Stomach (tissue), 9 donors: Measurements from ENCODE around the gene DISC1. TPM values are rescaled to one million over a fixed set of nuclear protein-coding genes. Genes with fewer than 3 reads are reported as not detected.

Source experiments
- DNase-seq, 2 donors: peaks; one replicate each; pipeline versions ENCODE4 v3.0.0 to v3.0.0-alpha.2; 2013 to 2019
- H3K27ac ChIP-seq, 5 donors: fragments of 200-600 bp in 4 of 5; sonication (generic) in 4 of 5; one replicate each; pipeline ENCODE4 v1.5.1; 2013 to 2019; ENCODE audit warnings: mild to moderate bottlenecking in 1 of 5, moderate library complexity in 1 of 5
- H3K27me3 ChIP-seq, 3 donors: fragments of 200-600 bp; sonication (generic); one replicate each; pipeline ENCODE4 v1.5.1; 2017 to 2019; ENCODE audit warnings: mixed run types in 1 of 3
- H3K36me3 ChIP-seq, 4 donors: fragments of 200-600 bp; sonication (generic); 1 replicate in 3 of 4; 2 replicates in 1 of 4; pipeline ENCODE4 v1.5.1; 2016 to 2019
- H3K4me1 ChIP-seq, 4 donors: fragments of 200-600 bp; sonication (generic); one replicate each; pipeline ENCODE4 v1.5.1; 2016 to 2019
- H3K4me3 ChIP-seq, 4 donors: fragments of 200-600 bp; sonication (generic) in 3 of 4; one replicate each; pipeline ENCODE4 v1.5.1; 2016 to 2019; ENCODE audit warnings: mild to moderate bottlenecking in 1 of 4
- H3K9me3 ChIP-seq, 4 donors: fragments of 200-600 bp; sonication (generic); one replicate each; pipeline ENCODE4 v1.5.1; 2016 to 2019
- EP300 ChIP-seq: sonication (generic); formaldehyde crosslinking; IDR thresholded peaks from one replicate; pipeline ENCODE4 v1.6.1; 2017; ENCODE audit warnings: antibody characterized with exemption
- POLR2A ChIP-seq, 4 donors: fragments of 450-650 bp; IDR thresholded peaks; one replicate each; pipeline ENCODE4 v1.6.1; 2016; ENCODE audit warnings: antibody characterized with exemption in 4 of 4, control low read depth in 2 of 4, mild to moderate bottlenecking in 1 of 4, moderate library complexity in 1 of 4
- POLR2AphosphoS5 ChIP-seq, 3 donors: sonication (generic); formaldehyde crosslinking; IDR thresholded peaks; one replicate each; pipeline ENCODE4 v1.6.1; 2016; ENCODE audit warnings: antibody characterized with exemption in 3 of 3
- WGBS, 5 donors: extraction: QIAGEN DNeasy Blood & Tissue Kit in 3 of 5; methylation state at CpG; one replicate each; pipeline versions ENCODE4 v1.1.5 to v1.1.7; 2013 to 2018; 5-methylcytosine and 5-hydroxymethylcytosine counted together
- intact Hi-C: fragments of 100-400 bp; cut with DNase I; formaldehyde crosslinking; loops from one replicate; pipeline ENCODE4 v1.15.1; 2023; ENCODE audit warnings: low total_unique reads
- polyA plus RNA-seq, 3 donors: library from polyadenylated mRNA; stranded (reverse); fragments of 200-250 nt; gene quantifications; one replicate each; pipeline ENCODE4 v1.2.3, GENCODE V29; 2013
- total RNA-seq, 5 donors: library from RNA; depleted of rRNA; stranded (reverse); fragments of >200 nt; gene quantifications; one replicate each; pipeline versions ENCODE4 v1.1.0 to v1.2.3, GENCODE V29; 2014 to 2016
- TF ChIP-seq, protein P1 (sequence below), 7 experiments: fragments of 450-650 bp in 4 of 7; fragments of 200-600 bp in 3 of 7; sonication (generic) in 3 of 7; IDR thresholded peaks; one replicate each; pipeline ENCODE4 v1.5.1; 2016 to 2019; ENCODE audit warnings: antibody characterized with exemption in 7 of 7, control low read depth in 2 of 7, mild to moderate bottlenecking in 1 of 7
- donor health status: healthy with polysubstance abuse.
- donor health status: Bipolar disorder and iron deficiency.
- donor health status: healthy.

The DISC1 gene
- total and polyA plus RNA-seq, 8 donors = 0.43 to 29.8 (median 1.6) TPM

DNA sequence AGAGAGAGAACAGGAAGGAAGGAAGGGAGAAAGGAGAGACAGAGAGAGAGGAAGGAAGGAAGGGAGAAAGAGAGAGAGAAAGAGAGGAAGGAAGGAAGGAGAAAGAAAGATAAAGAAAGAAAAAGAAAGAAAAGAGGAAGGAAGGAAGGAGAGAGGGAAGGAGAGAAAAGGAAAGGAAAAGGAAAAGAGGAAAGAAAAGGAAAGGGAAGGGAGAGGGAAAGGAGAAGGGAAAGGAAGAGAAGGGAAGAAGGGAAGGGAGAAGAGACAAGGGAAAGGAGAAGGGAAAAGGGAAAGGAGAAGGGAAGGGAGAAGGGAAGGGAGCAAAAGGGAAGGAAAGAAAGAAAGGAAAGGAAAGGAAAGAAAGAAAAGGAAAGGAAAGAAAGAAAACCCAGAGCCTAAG is 404.6 kb downstream of the DISC1 start:
- peaks cover 0 to 14% (median 0%) of the 10 kb centered on the region in 4 donors for H3K4me1 ChIP-seq
- no peaks in the 10 kb centered on the region for H3K27me3 ChIP-seq
- TF ChIP-seq EP300 (no peak), POLR2AphosphoS5 (IDR thresholded peaks at IDR 0.05) (no peak), POLR2A (IDR thresholded peaks at IDR 0.05) (no peak)
- TF ChIP-seq, protein P1, sequence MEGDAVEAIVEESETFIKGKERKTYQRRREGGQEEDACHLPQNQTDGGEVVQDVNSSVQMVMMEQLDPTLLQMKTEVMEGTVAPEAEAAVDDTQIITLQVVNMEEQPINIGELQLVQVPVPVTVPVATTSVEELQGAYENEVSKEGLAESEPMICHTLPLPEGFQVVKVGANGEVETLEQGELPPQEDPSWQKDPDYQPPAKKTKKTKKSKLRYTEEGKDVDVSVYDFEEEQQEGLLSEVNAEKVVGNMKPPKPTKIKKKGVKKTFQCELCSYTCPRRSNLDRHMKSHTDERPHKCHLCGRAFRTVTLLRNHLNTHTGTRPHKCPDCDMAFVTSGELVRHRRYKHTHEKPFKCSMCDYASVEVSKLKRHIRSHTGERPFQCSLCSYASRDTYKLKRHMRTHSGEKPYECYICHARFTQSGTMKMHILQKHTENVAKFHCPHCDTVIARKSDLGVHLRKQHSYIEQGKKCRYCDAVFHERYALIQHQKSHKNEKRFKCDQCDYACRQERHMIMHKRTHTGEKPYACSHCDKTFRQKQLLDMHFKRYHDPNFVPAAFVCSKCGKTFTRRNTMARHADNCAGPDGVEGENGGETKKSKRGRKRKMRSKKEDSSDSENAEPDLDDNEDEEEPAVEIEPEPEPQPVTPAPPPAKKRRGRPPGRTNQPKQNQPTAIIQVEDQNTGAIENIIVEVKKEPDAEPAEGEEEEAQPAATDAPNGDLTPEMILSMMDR (IDR thresholded peaks at IDR 0.05) = no peak
- no peak for DNase-seq
- H3K36me3 ChIP-seq = no peaks in the 10 kb centered on the region
- no peak overlapping the region for H3K4me3 ChIP-seq
- no peak overlapping the region for H3K27ac ChIP-seq
- no peaks in the 10 kb centered on the region for H3K9me3 ChIP-seq
- intact Hi-C loops = no loop called here

- intact Hi-C loops = no loop called here
- 74 to 86% (median 81%) methylated on average over 4 of the region's 4 CpGs for WGBS, 5 donors
These were observed 406.7 kb downstream of the DISC1 start for GRCh38 chr1:232033285-232033684.

DNA sequence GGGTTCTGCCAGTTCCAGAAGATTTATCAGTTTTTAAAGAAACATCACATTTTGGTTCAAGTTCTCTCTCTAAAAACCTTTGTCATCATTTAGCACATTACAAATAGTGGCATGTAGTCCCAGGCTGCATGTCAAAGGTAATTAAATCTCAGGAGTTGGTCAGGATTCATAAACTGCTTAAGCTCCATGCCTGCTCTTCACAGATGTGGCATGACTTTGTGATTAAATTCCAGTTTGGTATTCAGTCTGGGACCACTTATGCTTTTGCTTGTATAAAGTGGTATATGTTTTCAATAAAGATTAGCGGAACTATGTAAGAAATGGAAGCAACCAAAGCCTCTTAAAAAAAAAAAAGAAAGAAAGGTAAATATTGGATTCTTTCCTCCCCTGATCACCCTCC is 408.0 kb downstream of the DISC1 start:
- WGBS, 5 donors = 86 to 100% (median 98%) methylated on average over 1 of the region's 1 CpG
- Histone ChIP-seq H3K9me3 (no peaks in the 10 kb centered on the region), H3K4me3 (no peak overlapping the region), H3K4me1 (peaks cover 0 to 6% (median under 1%) of the 10 kb centered on the region in 4 donors), H3K27ac (no peak overlapping the region), H3K36me3 (no peaks in the 10 kb centered on the region), H3K27me3 (no peaks in the 10 kb centered on the region)
- TF ChIP-seq, protein P1 (IDR thresholded peaks at IDR 0.05) = no peak
- TF ChIP-seq POLR2AphosphoS5 (IDR thresholded peaks at IDR 0.05) (no peak), EP300 (no peak), POLR2A (IDR thresholded peaks at IDR 0.05) (no peak)
- intact Hi-C loops = no loop called here
- no peak for DNase-seq

More at GRCh38 chr1:232033285-232033684, 406.7 kb downstream of the DISC1 start:
- Histone ChIP-seq H3K27ac (no peak overlapping the region), H3K36me3 (no peaks in the 10 kb centered on the region), H3K9me3 (no peaks in the 10 kb centered on the region), H3K4me1 (peaks cover 0 to 8% (median 0%) of the 10 kb centered on the region in 4 donors), H3K4me3 (no peak overlapping the region), H3K27me3 (no peaks in the 10 kb centered on the region)
- DNase-seq = peak in 1 of 2 donors; percentile 46
- no peak for TF ChIP-seq POLR2A (IDR thresholded peaks at IDR 0.05)
- TF ChIP-seq, protein P1 (IDR thresholded peaks at IDR 0.05) = no peak
- no peak for TF ChIP-seq EP300

DNA sequence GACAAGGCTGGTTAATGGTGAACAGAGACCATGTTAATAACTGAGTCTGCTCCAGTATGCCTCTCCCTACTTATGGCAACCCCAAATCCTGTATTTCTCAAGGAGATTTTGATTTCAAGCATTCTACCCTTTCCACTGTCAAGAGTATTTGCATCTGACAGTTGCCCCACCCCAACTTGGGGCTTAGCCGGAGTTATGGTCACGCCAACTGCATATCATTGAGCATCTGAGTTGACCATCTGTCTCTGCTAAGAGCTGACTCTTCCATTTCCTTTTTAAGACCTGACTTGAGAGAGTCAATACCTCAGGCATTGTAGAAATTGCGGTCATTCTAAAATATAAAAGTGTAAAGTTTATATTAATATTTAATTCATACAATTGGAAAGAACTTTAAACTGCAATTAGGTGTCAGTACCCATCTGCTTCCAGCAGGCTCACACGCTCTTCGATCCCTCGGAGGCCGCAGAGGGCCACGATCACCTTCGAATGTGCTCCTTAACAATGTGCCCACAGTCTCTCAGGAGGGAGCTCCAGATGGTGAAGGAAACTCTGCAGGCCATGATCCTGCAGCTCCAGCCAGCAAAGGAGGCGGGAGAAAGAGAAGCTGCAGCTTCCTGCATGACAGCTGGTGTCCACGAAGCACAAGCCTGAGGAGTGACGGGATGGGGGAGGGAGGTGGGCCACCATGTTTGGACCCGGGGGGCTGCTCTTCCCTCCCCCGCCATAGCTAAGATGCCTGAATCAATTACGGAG is 409.8 kb downstream of the DISC1 start:
- DNase-seq = peak in 1 of 2 donors; percentile 24
- Histone ChIP-seq H3K27ac (no peak overlapping the region), H3K9me3 (no peaks in the 10 kb centered on the region), H3K27me3 (no peaks in the 10 kb centered on the region), H3K4me3 (no peak overlapping the region), H3K4me1 (peaks cover 0 to 6% (median 0%) of the 10 kb centered on the region in 4 donors), H3K36me3 (no peaks in the 10 kb centered on the region)
- intact Hi-C loops = no loop called here
- TF ChIP-seq EP300 = no peak
- TF ChIP-seq, protein P1 (IDR thresholded peaks at IDR 0.05) = no peak
- no peak for TF ChIP-seq POLR2A (IDR thresholded peaks at IDR 0.05)
- no peak for TF ChIP-seq POLR2AphosphoS5 (IDR thresholded peaks at IDR 0.05)
- WGBS, 5 donors = 81 to 94% (median 90%) methylated on average over 15 of the region's 15 CpGs
